ENCODE measurements around the gene SLX4IP. TPM values are rescaled to one million over a fixed set of nuclear protein-coding genes. Genes with fewer than 3 reads are reported as not detected.

SLX4IP gene
- total and polyA plus RNA-seq, 3 experiments from 2014 or later, result 1.5 to 8.0 (median 7.0) TPM

- Histone ChIP-seq H3K27ac (ENCODE audit: low read depth, low read length) (no peak overlapping the region), H3K36me3 (ENCODE audit: insufficient read depth, low read length) (no peaks in the 10 kb centered on the region), H3K9me3 (ENCODE audit: low read length) (no peaks in the 10 kb centered on the region), H3K4me3 (ENCODE audit: low read length) (no peak overlapping the region), H3K27me3 (ENCODE audit: insufficient read depth, low read length, poor library complexity, severe bottlenecking) (no peaks in the 10 kb centered on the region), H3K4me1 (ENCODE audit: insufficient read depth, low read length) (peaks cover 6% of the 10 kb centered on the region)
- ChIA-PET POLR2A (no interaction called here), CTCF (no interaction called here)
- no peaks in the 10 kb centered on the region for H3K9me3 Mint-ChIP-seq
- H3K4me1 Mint-ChIP-seq, result peaks cover 18 to 29% (median 25%) of the 10 kb centered on the region in 3 donors
- DNase-seq, result no peak
- H3K27ac Mint-ChIP-seq, result peak overlapping the region in 1 of 8 donors; percentile 33
- H3K27me3 Mint-ChIP-seq, result peaks cover 0 to 1% of the 10 kb centered on the region in 2 donors
- H3K4me3 Mint-ChIP-seq, result no peak overlapping the region
- peaks cover 0 to 3% (median 0%) of the 10 kb centered on the region in 3 donors for H3K36me3 Mint-ChIP-seq
Observed at GRCh38 chr20:10445758-10446157, 10.7 kb downstream of the SLX4IP start.

DNA sequence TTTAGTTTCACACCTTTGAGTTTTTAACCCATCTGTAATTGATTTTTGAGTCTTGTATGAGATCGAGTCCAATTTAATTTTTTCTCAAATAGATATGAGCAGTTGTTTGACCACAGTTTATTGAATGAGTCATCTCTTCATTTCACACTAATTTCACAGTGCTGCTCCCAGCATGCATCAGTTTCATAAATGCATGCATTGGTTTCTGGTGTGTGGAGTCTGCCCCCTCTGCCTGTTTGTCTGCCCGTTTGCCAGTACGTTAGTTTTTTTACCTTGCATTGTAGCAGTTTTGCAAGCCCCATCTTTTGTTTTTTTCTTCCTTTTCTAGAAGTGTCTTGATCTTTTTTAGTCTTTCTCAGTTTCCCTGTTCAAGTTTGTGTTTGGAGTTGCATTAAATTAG lies 11.9 kb downstream of the SLX4IP start:
- Histone ChIP-seq H3K4me3 (ENCODE audit: low read length) (no peak overlapping the region), H3K27ac (ENCODE audit: low read depth, low read length) (no peak overlapping the region), H3K4me1 (ENCODE audit: insufficient read depth, low read length) (peaks cover 6% of the 10 kb centered on the region), H3K27me3 (ENCODE audit: insufficient read depth, low read length, poor library complexity, severe bottlenecking) (no peaks in the 10 kb centered on the region), H3K36me3 (ENCODE audit: insufficient read depth, low read length) (no peaks in the 10 kb centered on the region), H3K9me3 (ENCODE audit: low read length) (no peaks in the 10 kb centered on the region)
- Mint-ChIP-seq H3K27me3 (no peaks in the 10 kb centered on the region), H3K4me1 (peaks cover 18 to 29% (median 25%) of the 10 kb centered on the region in 3 donors), H3K4me3 (peak overlapping the region; percentile 49 to 89 (median 75)), H3K9me3 (no peaks in the 10 kb centered on the region), H3K27ac (peak overlapping the region; percentile 14 to 81 (median 58)), H3K36me3 (peaks cover 0 to 3% (median 0%) of the 10 kb centered on the region in 3 donors)
- CTCF ChIA-PET, result no interaction called here
- POLR2A ChIA-PET, result no interaction called here
- peak; percentile 12 to 66 (median 32) for DNase-seq

GRCh38 chr20:10448270-10449156 lies 13.4 kb downstream of the SLX4IP start:
- H3K36me3 ChIP-seq (ENCODE audit: insufficient read depth, low read length), result no peaks in the 10 kb centered on the region
- POLR2A ChIA-PET, result no interaction called here
- H3K27me3 ChIP-seq (ENCODE audit: insufficient read depth, low read length, poor library complexity, severe bottlenecking), result no peaks in the 10 kb centered on the region
- H3K27me3 Mint-ChIP-seq, result no peaks in the 10 kb centered on the region
- peak overlapping the region in 1 of 8 donors; percentile 73 for H3K27ac Mint-ChIP-seq
- H3K4me3 ChIP-seq (ENCODE audit: low read length), result no peak overlapping the region
- CTCF ChIA-PET, result interaction anchor here (1.0 to 1.5 kb wide), 2 partner anchors 10 to 14 kb away, joined by 3 read pairs; partner anchors contain the start of gene SLX4IP
- H3K4me1 ChIP-seq (ENCODE audit: insufficient read depth, low read length), result peaks cover 13% of the 10 kb centered on the region
- H3K9me3 ChIP-seq (ENCODE audit: low read length), result no peaks in the 10 kb centered on the region
- no peak overlapping the region for H3K27ac ChIP-seq (ENCODE audit: low read depth, low read length)
- no peaks in the 10 kb centered on the region for H3K9me3 Mint-ChIP-seq
- peaks cover 0 to 5% (median 0%) of the 10 kb centered on the region in 3 donors for H3K36me3 Mint-ChIP-seq
- peak overlapping the region in 4 of 7 donors; percentile 5 to 75 (median 28) for H3K4me3 Mint-ChIP-seq
- peaks cover 26 to 34% (median 32%) of the 10 kb centered on the region in 3 donors for H3K4me1 Mint-ChIP-seq
- DNase-seq, result no peak

DNA sequence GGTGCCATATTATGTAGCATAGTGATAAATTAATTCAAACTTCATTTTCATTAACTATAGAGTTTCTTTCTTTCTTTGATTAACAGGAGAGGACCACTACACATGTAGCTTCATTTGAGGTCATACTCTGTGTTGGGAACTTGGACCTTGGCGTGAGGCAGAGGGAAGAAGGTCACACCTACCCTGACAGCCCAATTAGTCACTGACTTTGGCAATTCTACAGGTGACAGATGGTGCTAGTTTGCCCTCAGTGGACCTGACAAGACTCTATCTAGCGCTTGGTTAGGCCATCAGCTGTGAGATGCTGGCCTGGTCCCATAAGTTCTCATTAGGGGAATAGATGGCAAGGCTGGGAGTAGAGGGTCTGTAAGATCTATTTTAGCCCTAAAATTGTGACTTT lies 14.2 kb downstream of the SLX4IP start:
- no peaks in the 10 kb centered on the region for H3K27me3 ChIP-seq (ENCODE audit: insufficient read depth, low read length, poor library complexity, severe bottlenecking)
- Mint-ChIP-seq H3K36me3 (peaks cover 0 to 5% (median 0%) of the 10 kb centered on the region in 3 donors), H3K9me3 (no peaks in the 10 kb centered on the region), H3K27ac (peak overlapping the region in 4 of 8 donors; percentile 29 to 79 (median 42)), H3K4me3 (peak overlapping the region in 1 of 7 donors; percentile 13), H3K27me3 (no peaks in the 10 kb centered on the region), H3K4me1 (peaks cover 33 to 40% (median 37%) of the 10 kb centered on the region in 3 donors)
- no peaks in the 10 kb centered on the region for H3K36me3 ChIP-seq (ENCODE audit: insufficient read depth, low read length)
- DNase-seq, result no peak
- H3K27ac ChIP-seq (ENCODE audit: low read depth, low read length), result no peak overlapping the region
- H3K9me3 ChIP-seq (ENCODE audit: low read length), result no peaks in the 10 kb centered on the region
- ChIA-PET POLR2A (no interaction called here), CTCF (interaction anchor here (1.0 to 1.5 kb wide), 2 partner anchors 9 to 15 kb away, joined by 3 read pairs; partner anchors contain the start of gene SLX4IP)
- H3K4me1 ChIP-seq (ENCODE audit: insufficient read depth, low read length), result peaks cover 16% of the 10 kb centered on the region
- H3K4me3 ChIP-seq (ENCODE audit: low read length), result no peak overlapping the region

GRCh38 chr20:10453241-10453640 lies 18.1 kb downstream of the SLX4IP start:
- Histone ChIP-seq H3K4me3 (ENCODE audit: low read length) (no peak overlapping the region), H3K27me3 (ENCODE audit: insufficient read depth, low read length, poor library complexity, severe bottlenecking) (no peaks in the 10 kb centered on the region), H3K9me3 (ENCODE audit: low read length) (no peaks in the 10 kb centered on the region), H3K36me3 (ENCODE audit: insufficient read depth, low read length) (no peaks in the 10 kb centered on the region), H3K4me1 (ENCODE audit: insufficient read depth, low read length) (peaks cover 10% of the 10 kb centered on the region), H3K27ac (ENCODE audit: low read depth, low read length) (peak overlapping the region; percentile 14)
- H3K36me3 Mint-ChIP-seq, result peaks cover 5 to 10% (median 5%) of the 10 kb centered on the region in 3 donors
- peaks cover 0 to 10% (median 8%) of the 10 kb centered on the region in 5 donors for H3K9me3 Mint-ChIP-seq
- H3K27ac Mint-ChIP-seq, result peak overlapping the region; percentile 43 to 97 (median 82)
- peak in 1 of 5 donors; percentile 12 for DNase-seq
- H3K4me1 Mint-ChIP-seq, result peaks cover 16 to 20% (median 18%) of the 10 kb centered on the region in 3 donors
- H3K27me3 Mint-ChIP-seq, result no peaks in the 10 kb centered on the region
- POLR2A ChIA-PET, result no interaction called here
- CTCF ChIA-PET, result no interaction called here
- H3K4me3 Mint-ChIP-seq, result peak overlapping the region; percentile 23 to 74 (median 41)

DNA sequence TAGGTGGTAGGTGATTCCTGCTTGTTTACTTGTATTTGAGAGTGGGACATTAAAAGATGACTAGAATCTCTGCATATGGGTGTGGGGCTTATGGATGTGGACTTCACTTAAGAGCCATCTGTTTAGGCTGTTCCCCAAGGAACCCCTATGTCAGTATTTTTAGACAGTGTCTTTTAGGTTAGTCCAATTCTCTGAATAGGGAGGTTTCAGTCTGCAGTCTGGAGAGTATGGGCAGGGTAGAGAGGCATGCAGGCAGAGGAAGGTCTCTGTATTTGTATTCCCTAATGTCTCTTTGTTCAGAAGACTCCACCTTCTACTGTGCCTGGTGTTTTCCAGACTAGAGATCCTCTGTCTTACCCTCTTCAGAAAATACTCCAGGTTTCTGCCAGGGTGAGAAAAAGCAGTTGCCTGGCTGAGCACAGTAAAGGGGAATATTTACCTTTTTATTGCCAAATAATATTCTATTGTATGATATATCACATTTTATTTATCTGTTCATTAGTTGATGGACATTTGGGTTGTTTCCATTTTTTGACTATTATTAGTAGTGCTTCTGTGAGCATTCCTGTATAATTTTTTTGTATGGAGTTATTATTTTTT lies 19.1 kb downstream of the SLX4IP start:
- Mint-ChIP-seq H3K9me3 (peaks cover 0 to 10% (median 8%) of the 10 kb centered on the region in 5 donors), H3K36me3 (peaks cover 9 to 16% (median 15%) of the 10 kb centered on the region in 3 donors), H3K27ac (peak overlapping the region in 4 of 8 donors; percentile 30 to 92 (median 81)), H3K27me3 (no peaks in the 10 kb centered on the region), H3K4me3 (peak overlapping the region in 1 of 7 donors; percentile 9), H3K4me1 (peaks cover 16 to 23% (median 18%) of the 10 kb centered on the region in 3 donors)
- peaks cover 10% of the 10 kb centered on the region for H3K4me1 ChIP-seq (ENCODE audit: insufficient read depth, low read length)
- H3K9me3 ChIP-seq (ENCODE audit: low read length), result no peaks in the 10 kb centered on the region
- DNase-seq, result no peak
- no peaks in the 10 kb centered on the region for H3K36me3 ChIP-seq (ENCODE audit: insufficient read depth, low read length)
- POLR2A ChIA-PET, result no interaction called here
- CTCF ChIA-PET, result no interaction called here
- H3K27me3 ChIP-seq (ENCODE audit: insufficient read depth, low read length, poor library complexity, severe bottlenecking), result no peaks in the 10 kb centered on the region
- H3K27ac ChIP-seq (ENCODE audit: low read depth, low read length), result no peak overlapping the region
- H3K4me3 ChIP-seq (ENCODE audit: low read length), result no peak overlapping the region

DNA sequence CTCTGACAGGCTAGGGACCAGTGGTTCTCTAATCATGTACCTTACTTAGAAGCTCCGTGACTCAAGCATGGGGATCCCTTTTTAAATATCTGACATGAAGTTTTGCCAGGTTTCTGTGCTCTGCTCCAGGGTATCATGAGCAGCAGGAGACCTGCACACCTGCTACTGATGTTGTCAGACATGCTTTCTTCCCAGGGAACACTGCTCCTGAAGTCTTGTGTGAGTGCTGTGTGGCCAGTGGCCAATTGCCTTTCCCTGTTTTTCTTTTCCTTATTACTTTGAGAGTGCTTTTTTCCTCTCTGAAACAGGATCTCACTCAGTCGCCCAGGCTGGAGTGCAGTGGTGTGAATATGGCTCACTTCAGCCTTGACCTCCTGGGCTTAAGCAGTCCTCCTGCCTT lies 26.4 kb downstream of the SLX4IP start:
- ChIA-PET POLR2A (no interaction called here), CTCF (no interaction called here)
- Histone ChIP-seq H3K36me3 (ENCODE audit: insufficient read depth, low read length) (no peaks in the 10 kb centered on the region), H3K27ac (ENCODE audit: low read depth, low read length) (no peak overlapping the region), H3K27me3 (ENCODE audit: insufficient read depth, low read length, poor library complexity, severe bottlenecking) (no peaks in the 10 kb centered on the region), H3K4me3 (ENCODE audit: low read length) (no peak overlapping the region), H3K9me3 (ENCODE audit: low read length) (no peaks in the 10 kb centered on the region), H3K4me1 (ENCODE audit: insufficient read depth, low read length) (no peaks in the 10 kb centered on the region)
- Mint-ChIP-seq H3K4me3 (no peak overlapping the region), H3K4me1 (peaks cover 0 to 16% (median 2%) of the 10 kb centered on the region in 3 donors), H3K36me3 (peaks cover 16 to 45% (median 26%) of the 10 kb centered on the region in 3 donors), H3K27ac (no peak overlapping the region), H3K27me3 (no peaks in the 10 kb centered on the region), H3K9me3 (peaks cover 0 to 11% (median 9%) of the 10 kb centered on the region in 5 donors)
- no peak for DNase-seq

GRCh38 chr20:10462516-10462915 lies 27.4 kb downstream of the SLX4IP start:
- Histone ChIP-seq H3K27ac (ENCODE audit: low read depth, low read length) (no peak overlapping the region), H3K9me3 (ENCODE audit: low read length) (no peaks in the 10 kb centered on the region), H3K4me1 (ENCODE audit: insufficient read depth, low read length) (no peaks in the 10 kb centered on the region), H3K4me3 (ENCODE audit: low read length) (no peak overlapping the region), H3K27me3 (ENCODE audit: insufficient read depth, low read length, poor library complexity, severe bottlenecking) (no peaks in the 10 kb centered on the region), H3K36me3 (ENCODE audit: insufficient read depth, low read length) (no peaks in the 10 kb centered on the region)
- CTCF ChIA-PET, result no interaction called here
- DNase-seq, result no peak
- Mint-ChIP-seq H3K36me3 (peaks cover 16 to 38% (median 23%) of the 10 kb centered on the region in 3 donors), H3K9me3 (peaks cover 0 to 5% (median 4%) of the 10 kb centered on the region in 5 donors), H3K27me3 (no peaks in the 10 kb centered on the region), H3K4me3 (no peak overlapping the region), H3K27ac (no peak overlapping the region), H3K4me1 (peaks cover 0 to 16% (median 2%) of the 10 kb centered on the region in 3 donors)
- POLR2A ChIA-PET, result no interaction called here

Measured in CD8-positive, alpha-beta memory T cell (primary cell).